ENCODE results near the gene GMDS. TPM values are rescaled to one million over a fixed set of nuclear protein-coding genes. Genes with fewer than 3 reads are reported as not detected.

The GMDS gene
- total RNA-seq, 2 experiments from 2014 or later: 36.6 to 42.8 TPM

DNA sequence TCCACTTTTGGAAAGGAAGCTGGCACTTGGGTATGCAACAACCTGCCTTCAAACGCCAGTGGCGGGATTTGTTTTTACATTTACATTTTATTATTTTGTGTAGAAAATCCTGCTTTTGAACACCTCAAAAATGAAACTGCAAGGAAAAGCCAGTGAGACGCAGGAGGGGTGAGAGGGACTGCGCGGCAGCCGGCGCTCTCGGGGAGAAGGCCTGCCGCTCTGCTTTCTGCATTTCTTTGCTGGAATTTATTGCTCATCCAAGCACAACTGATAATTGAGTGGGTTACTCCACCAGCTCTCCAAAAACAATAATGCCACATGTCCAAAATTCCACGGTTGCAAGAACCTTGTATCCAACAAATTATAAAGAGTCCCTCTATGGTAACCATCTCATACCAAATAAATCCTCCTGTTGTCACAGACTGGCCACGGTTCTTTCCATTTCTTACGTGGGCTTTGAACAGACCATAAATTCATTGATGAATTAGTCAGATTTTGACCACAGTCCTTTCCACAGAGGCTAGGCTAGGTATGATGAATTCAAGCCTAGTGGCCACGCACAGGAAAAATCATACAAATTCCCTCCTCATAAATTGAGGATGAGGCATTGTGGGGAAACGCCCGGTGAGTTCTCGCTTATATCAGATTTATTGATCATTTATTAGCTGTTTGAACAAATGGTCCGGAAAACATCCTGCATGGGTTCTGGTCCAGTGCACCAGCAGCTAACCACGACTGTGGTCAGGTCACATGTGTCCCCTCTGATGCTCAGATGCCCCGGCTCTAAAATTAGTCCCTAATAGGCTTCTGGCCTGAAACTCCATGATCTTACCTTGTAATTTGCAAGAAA lies 667.3 kb downstream of the GMDS start:
- ATAC-seq: no peak
- peaks cover 6% of the 10 kb centered on the region for H3K27me3 Mint-ChIP-seq
- POLR2A ChIA-PET: no interaction called here
- TF ChIP-seq, protein P1, sequence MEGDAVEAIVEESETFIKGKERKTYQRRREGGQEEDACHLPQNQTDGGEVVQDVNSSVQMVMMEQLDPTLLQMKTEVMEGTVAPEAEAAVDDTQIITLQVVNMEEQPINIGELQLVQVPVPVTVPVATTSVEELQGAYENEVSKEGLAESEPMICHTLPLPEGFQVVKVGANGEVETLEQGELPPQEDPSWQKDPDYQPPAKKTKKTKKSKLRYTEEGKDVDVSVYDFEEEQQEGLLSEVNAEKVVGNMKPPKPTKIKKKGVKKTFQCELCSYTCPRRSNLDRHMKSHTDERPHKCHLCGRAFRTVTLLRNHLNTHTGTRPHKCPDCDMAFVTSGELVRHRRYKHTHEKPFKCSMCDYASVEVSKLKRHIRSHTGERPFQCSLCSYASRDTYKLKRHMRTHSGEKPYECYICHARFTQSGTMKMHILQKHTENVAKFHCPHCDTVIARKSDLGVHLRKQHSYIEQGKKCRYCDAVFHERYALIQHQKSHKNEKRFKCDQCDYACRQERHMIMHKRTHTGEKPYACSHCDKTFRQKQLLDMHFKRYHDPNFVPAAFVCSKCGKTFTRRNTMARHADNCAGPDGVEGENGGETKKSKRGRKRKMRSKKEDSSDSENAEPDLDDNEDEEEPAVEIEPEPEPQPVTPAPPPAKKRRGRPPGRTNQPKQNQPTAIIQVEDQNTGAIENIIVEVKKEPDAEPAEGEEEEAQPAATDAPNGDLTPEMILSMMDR (IDR thresholded peaks at IDR 0.05): no peak
- intact Hi-C loops (cut with micrococcal nuclease): no loop called here
- CTCF ChIA-PET: interaction anchor here (1.2 kb wide), 1 partner anchor 54 kb away, joined by 3 read pairs; no protein-coding TSS in a partner anchor
- H3K4me3 Mint-ChIP-seq: no peak overlapping the region
- no peaks in the 10 kb centered on the region for H3K36me3 Mint-ChIP-seq (ENCODE audit: low read depth)
- no peak for DNase-seq
- H3K9me3 Mint-ChIP-seq: no peaks in the 10 kb centered on the region
- no peaks in the 10 kb centered on the region for H3K4me1 Mint-ChIP-seq (ENCODE audit: low read depth)
- no peak overlapping the region for H3K27ac Mint-ChIP-seq

DNA sequence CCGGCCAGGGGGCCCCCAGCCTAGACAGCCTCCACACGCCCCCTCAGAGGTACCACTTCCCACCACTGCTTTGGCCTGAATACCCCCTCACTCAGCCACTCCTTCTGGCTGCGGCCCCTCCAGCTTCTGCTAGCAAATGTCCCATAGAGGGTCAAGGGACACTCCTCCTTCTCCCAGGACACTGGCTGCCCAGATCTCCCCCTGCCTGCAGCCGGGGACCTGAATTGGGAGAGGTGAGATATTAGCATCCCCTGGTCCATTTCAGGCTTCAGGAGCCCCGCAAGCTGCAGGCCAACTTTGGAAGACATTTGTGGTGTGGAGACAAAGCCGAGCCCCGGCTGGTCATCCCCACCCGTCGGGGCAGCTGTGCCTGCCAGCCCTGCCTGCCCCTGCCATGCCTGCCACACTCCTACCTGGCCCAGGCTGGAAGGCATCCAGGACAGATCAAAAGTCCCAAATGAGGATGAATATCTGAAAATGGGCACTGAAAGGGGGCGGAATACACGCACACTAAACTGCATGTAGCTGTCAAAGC lies 668.2 kb downstream of the GMDS start:
- POLR2A ChIA-PET: no interaction called here
- TF ChIP-seq, protein P1 (IDR thresholded peaks at IDR 0.05): no peak
- H3K36me3 Mint-ChIP-seq (ENCODE audit: low read depth): no peaks in the 10 kb centered on the region
- H3K27ac Mint-ChIP-seq: no peak overlapping the region
- CTCF ChIA-PET: interaction anchor here (0.6 to 1.2 kb wide), 2 partner anchors 18 to 53 kb away, joined by 3 read pairs; no protein-coding TSS in a partner anchor
- intact Hi-C loops (cut with micrococcal nuclease): no loop called here
- ATAC-seq (no peak), DNase-seq (no peak)
- H3K4me3 Mint-ChIP-seq: no peak overlapping the region
- H3K27me3 Mint-ChIP-seq: peaks cover 6% of the 10 kb centered on the region
- H3K4me1 Mint-ChIP-seq (ENCODE audit: low read depth): no peaks in the 10 kb centered on the region
- H3K9me3 Mint-ChIP-seq: no peaks in the 10 kb centered on the region

DNA sequence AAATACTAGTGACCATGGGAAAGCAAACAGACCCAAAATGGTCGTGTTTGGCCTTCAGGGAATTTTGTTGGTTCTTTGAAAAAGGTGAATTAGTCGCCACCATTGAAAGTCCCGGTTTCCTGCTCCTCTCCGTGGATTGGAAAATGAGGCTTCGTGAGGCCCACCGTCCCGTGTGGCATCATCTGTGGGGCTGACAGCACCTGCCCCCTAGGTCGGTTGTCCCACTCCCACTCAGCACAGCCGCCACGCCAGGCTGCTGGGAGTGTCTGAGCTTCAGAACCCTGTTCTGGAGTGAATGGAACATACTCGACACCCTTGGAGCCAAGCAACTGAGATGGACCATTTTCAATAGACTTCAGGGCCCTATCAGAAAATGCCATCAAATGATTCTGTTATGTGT lies 668.7 kb downstream of the GMDS start:
- POLR2A ChIA-PET: no interaction called here
- ATAC-seq (no peak), DNase-seq (no peak)
- no peaks in the 10 kb centered on the region for H3K9me3 Mint-ChIP-seq
- CTCF ChIA-PET: interaction anchor here (0.8 kb wide), 1 partner anchor 52 kb away, joined by 3 read pairs; no protein-coding TSS in a partner anchor
- intact Hi-C loops (cut with micrococcal nuclease): no loop called here
- H3K36me3 Mint-ChIP-seq (ENCODE audit: low read depth): no peaks in the 10 kb centered on the region
- H3K27ac Mint-ChIP-seq: no peak overlapping the region
- H3K4me3 Mint-ChIP-seq: no peak overlapping the region
- peaks cover 6% of the 10 kb centered on the region for H3K27me3 Mint-ChIP-seq
- H3K4me1 Mint-ChIP-seq (ENCODE audit: low read depth): no peaks in the 10 kb centered on the region
- TF ChIP-seq, protein P1 (IDR thresholded peaks at IDR 0.05): no peak

DNA sequence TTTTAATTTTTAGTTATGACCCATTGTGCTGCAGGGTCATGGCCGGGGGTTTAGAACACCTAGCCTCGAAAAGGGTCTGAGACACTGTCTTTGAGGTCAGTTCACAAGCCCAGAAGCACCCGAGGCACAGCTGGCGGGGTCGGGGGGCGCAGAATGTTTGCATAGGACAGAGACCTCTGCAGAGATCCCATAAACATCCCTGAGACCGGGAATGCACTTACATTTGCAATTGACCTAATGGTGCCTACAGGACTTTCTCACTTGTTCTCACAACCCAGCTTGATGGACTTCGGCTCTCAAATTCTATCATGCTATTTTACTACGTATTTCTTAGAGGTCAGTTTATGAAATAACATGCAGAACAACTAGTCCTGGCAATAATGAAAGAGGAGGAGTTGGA lies 669.2 kb downstream of the GMDS start:
- Mint-ChIP-seq H3K4me1 (ENCODE audit: low read depth) (no peaks in the 10 kb centered on the region), H3K36me3 (ENCODE audit: low read depth) (peaks cover 2% of the 10 kb centered on the region), H3K9me3 (peaks cover 4% of the 10 kb centered on the region), H3K27ac (no peak overlapping the region), H3K27me3 (peaks cover 4% of the 10 kb centered on the region), H3K4me3 (no peak overlapping the region)
- intact Hi-C loops (cut with micrococcal nuclease): no loop called here
- no peak for ATAC-seq
- TF ChIP-seq, protein P1 (IDR thresholded peaks at IDR 0.05): no peak
- CTCF ChIA-PET: interaction anchor here (0.8 kb wide), 1 partner anchor 52 kb away, joined by 3 read pairs; no protein-coding TSS in a partner anchor
- DNase-seq: no peak
- POLR2A ChIA-PET: no interaction called here
